ENCODE measurements around the gene IL18BP.

DNA sequence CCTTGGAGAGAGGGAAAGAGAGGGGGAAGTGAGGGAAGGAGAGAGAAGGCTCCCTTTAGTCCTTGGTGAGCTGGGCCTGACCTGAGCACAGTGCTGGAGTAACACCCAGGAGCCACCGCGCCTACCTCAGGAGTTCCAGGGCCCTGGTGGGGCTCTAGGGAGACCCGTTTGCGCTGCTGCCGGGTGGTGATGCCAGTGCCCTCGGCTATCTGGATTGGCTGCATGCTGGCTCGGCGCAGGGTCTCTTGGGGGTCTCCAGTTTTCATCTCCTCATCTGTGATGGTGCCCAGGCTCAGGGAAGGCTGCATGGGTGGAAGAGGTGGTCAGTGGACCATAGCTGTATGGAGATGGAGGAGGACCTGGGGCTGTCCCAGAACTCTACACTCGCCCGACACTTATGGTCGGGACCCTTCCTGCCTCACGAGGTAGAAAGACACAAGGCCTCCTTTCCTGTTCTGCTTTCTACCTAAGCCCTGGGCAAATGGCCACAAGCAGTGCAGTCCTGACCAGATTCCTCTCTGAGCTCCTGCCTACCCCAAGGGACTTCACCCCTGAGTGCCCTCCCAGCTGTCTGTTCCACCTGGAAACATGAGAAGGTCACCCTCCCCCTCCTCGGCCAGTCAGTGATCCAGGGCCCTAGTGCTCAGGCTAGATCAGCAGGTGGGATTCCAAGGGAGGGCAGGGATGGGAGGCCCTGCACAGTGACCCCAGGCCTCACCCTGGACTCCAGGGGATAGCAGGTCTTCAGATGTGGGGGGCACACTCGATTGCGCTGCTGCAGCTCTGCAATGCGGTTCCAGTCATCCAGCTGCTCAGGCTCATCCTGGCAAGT lies 6.0 kb downstream of the IL18BP start:
- TF ChIP-seq, protein P1, sequence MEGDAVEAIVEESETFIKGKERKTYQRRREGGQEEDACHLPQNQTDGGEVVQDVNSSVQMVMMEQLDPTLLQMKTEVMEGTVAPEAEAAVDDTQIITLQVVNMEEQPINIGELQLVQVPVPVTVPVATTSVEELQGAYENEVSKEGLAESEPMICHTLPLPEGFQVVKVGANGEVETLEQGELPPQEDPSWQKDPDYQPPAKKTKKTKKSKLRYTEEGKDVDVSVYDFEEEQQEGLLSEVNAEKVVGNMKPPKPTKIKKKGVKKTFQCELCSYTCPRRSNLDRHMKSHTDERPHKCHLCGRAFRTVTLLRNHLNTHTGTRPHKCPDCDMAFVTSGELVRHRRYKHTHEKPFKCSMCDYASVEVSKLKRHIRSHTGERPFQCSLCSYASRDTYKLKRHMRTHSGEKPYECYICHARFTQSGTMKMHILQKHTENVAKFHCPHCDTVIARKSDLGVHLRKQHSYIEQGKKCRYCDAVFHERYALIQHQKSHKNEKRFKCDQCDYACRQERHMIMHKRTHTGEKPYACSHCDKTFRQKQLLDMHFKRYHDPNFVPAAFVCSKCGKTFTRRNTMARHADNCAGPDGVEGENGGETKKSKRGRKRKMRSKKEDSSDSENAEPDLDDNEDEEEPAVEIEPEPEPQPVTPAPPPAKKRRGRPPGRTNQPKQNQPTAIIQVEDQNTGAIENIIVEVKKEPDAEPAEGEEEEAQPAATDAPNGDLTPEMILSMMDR (IDR thresholded peaks at IDR 0.05; ENCODE audit: insufficient read depth, low read length, poor library complexity, severe bottlenecking), result no peak
- TF ChIP-seq EZH2phosphoT487 (conservative IDR thresholded peaks at IDR 0.05; ENCODE audit: low read length), result no peak
